ENCODE measurements around the gene ZNF365. TPM values are rescaled to one million over a fixed set of nuclear protein-coding genes. Genes with fewer than 3 reads are reported as not detected.
"Not testable (repeated sequence)": the region's sequence is repeated elsewhere in the genome, so short reads cannot be mapped to it uniquely, and the experiment has no call there.

The ZNF365 gene
- total RNA-seq, 1 donor from 2014 or later, result 6.3 TPM

GRCh38 chr10:62377026-62377415 lies 2.9 kb downstream of the ZNF365 start:
- no peak for DNase-seq (ENCODE audit: low spot score)

- DNase-seq (ENCODE audit: low spot score), result no peak
Measured at GRCh38 chr10:62377966-62378365, 3.8 kb downstream of the ZNF365 start.

DNA sequence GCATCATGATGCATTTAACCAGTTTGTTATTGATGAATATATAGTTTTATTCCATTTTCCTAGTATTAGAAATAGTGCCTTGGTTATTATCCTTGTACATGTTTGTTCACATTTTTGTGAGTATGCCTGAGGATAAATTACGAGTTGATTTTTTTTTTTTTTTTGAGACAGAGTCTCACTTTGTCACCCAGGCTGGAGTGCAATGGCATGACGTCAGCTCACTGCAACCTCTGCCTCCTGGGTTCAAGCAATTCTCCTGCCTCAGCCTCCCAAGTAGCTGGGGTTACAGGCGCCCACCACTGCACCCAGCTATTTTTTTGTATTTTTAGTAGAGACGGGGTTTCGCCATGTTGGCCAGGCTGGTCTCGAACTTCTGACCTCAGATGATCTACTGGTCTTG lies 4.7 kb downstream of the ZNF365 start:
- not testable (repeated sequence) for DNase-seq (ENCODE audit: low spot score)

DNA sequence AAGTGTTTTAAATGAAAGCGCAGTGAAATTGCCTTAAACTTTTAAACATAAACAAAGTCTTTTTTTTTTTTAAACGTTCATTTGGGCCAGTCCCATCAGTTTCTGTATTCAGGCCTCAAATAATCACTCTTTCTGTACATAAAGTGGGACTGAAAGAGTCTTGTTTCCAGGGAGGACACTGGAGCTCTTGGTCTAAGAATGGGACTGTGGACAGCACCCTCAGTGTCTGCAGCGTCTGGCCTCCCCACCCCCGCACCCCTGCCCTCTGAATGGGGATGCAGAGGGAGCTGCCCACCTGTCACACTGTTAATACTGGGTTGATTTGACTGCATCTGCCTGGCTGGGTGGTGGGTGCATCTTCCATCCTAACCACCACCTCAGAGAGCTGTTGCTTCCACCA lies 5.2 kb downstream of the ZNF365 start:
- no peak for DNase-seq (ENCODE audit: low spot score)

GRCh38 chr10:62380016-62380415 lies 5.8 kb downstream of the ZNF365 start:
- DNase-seq (ENCODE audit: low spot score), result no peak

- no peak for DNase-seq (ENCODE audit: low spot score)
Measured at GRCh38 chr10:62381385-62382102, 7.4 kb downstream of the ZNF365 start.

- no peak for DNase-seq (ENCODE audit: low spot score)
Measured at GRCh38 chr10:62382831-62383230, 8.7 kb downstream of the ZNF365 start.

- DNase-seq (ENCODE audit: low spot score), result no peak
Measured at GRCh38 chr10:62384057-62384446, 9.9 kb downstream of the ZNF365 start.

GRCh38 chr10:62384447-62385081 lies 10.4 kb downstream of the ZNF365 start:
- DNase-seq (ENCODE audit: low spot score), result no peak

DNA sequence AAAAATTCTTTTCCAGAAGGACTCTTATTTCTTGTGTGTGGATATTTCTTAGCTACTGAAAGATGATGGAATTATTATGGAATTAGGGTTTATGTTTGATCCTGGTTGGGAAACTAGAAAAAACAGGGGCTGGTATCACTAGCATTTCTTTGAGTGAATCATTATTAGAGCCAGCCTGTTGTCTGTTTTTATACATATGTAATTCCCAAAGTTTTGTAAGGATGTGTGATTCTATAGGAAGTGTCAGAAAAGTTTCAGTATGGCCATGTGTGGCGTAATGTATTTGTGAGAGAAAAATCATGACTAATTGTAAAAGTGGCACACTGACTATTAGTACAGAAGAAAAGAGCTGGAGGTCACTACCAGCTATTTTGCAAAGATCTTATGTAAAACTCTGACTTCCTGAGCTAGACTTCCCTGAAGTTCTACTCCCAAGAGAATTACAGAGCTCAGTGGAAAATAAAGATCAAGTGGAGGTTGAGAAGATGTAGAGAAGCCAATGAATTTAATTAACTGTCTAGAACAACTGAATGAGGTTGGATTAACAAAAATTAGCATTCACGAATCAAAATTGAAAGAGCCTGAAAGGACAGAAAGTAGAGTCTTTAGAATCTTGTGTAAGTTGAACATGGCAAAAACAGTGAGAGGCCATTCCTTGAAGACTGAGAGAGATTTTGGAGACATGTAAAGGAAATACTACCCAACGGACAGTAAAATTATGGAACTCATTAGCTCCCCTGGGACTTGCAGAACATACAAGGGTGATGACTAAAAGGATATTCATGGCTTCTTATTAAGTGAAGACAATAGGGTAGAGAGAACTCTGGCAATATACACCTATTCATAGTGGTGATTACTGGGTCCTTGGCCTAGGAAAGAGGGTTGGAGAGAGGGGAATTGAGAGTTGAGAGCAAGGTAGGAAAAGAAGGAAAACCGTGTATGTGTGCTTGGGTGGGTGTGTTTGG lies 12.5 kb downstream of the ZNF365 start:
- no peak for DNase-seq (ENCODE audit: low spot score)

- no peak for DNase-seq (ENCODE audit: low spot score)
Measured at GRCh38 chr10:62388328-62388727, 14.2 kb downstream of the ZNF365 start.

DNA sequence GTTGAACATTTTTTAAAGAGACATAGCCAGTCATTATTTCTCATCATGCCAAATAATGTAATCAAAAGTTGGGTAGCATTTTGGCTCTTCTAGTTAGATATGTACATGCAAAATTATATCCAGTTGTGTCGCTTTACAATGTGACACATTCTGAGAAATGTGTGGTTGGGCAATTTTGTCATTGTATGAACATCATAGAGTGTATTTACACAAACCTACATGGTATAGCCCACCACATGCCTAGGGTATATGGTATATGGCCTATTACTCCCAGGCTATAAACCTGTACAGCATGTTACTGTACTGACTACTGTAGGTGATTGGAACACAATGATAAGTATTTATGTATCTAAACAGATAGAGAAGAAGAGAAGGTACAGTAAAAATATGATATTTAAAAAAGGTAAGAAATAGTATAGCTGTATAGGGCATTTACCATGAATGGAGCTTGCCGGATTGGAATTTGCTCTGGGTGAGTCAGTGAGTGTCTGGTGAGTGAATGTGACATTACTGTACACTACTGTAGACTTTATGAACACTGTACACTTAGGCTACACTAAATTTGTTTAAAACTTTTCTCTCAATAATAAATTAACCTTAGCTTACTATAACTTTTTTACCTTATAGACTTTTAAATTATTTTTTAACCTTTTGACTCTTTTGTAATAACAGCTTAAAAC lies 16.5 kb downstream of the ZNF365 start:
- DNase-seq (ENCODE audit: low spot score), result no peak

DNA sequence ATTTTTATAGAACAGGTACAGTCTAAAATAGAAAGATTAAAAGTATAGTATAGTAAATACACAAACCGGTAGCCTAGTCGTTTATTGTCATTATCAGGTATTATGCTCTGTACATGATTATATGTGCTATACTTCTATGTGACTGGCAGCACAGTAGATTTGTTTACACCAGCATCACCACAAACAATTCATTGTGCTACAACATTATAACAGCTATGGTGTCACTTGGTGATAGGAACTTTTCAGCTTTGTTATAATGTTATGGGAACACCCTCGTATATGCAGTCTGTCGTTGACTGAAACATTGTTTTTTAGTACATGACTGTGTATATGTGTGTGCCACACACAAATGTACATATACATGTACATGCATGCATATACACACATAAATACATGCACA lies 19.1 kb downstream of the ZNF365 start:
- no peak for DNase-seq (ENCODE audit: low spot score)

DNA sequence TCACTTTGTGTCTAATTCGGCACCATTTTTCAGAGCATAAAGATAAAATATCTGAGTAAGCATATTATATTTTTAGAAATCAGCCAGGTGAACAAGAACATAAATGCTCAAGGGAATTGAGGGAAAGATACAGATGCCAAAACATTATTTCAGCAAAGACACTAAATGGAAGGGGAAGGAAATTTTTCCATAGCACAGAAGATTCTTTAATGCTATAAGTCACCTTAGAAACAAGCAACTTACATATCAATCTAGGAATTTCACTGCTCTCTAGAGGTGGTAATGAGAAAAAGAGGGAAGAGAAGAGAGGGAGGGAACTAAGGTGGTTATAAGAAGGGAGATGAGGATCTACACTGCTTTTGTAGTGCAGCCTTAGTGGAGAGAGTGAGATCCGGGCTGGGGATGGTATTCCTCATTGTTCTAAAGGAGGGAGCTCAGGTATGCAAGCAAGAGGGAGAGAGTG lies 20.4 kb downstream of the ZNF365 start:
- DNase-seq (ENCODE audit: low spot score), result no peak

DNA sequence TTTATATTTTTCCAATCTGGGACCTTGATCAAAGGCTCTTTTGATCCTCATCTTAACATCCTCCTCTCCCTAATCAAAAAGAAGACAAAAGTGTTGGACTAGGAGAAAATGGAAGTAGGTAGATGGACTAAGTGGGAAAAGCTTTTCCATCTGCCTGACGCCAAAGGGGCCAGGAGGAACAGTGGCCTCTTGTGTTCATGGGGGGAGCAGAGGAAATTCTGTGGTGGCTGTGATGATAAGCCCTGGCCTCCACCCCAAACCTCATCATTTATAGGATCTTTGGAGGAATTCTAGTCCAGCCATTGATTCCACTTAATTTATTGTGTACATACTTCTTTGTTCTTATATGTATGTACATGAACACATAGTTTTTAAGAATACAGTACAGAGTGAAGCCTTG lies 21.7 kb downstream of the ZNF365 start:
- DNase-seq (ENCODE audit: low spot score), result no peak

- DNase-seq (ENCODE audit: low spot score), result no peak
Measured at GRCh38 chr10:62396864-62397263, 22.7 kb downstream of the ZNF365 start.

- DNase-seq (ENCODE audit: low spot score), result no peak
Measured at GRCh38 chr10:62399211-62399610, 25.0 kb downstream of the ZNF365 start.

- DNase-seq (ENCODE audit: low spot score), result no peak
Measured at GRCh38 chr10:62402508-62402907, 28.3 kb downstream of the ZNF365 start.

DNA sequence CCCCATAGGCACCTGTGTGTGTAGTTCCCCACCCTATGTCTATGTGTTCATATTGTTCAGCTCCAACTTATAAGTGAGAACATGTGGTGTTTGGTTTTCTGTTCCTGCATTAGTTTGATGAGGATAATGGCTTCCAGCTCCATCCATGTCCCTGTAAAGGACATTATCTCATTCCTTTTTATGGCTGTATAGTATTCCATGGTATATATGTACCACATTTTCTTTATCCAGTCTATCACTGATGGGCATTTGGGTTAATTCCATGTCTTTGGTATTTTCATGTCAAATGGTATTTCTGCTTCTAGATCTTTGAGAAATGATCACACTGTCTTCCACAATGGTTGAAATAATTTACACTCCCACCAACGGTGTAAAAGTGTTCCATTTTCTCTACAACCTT lies 36.4 kb downstream of the ZNF365 start:
- not testable (repeated sequence) for DNase-seq (ENCODE audit: low spot score)

DNA sequence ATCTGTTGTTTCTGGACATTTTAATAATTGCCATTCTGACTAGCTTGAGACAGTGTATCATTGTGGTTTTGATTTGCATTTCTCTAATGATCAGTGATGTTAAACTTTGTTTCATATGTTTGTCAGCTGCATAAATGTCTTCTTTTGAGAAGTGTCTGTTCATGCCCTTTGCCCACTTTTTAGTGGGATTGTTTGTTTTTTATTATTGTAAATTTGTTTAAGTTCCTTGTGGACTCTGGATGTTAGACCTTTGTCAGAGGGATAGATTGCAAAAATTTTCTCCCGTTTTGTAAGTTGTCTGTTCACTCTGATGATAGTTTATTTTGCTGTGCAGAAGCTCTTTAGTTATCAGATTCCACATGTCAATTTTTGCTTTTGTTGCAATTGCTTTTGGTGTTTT lies 36.8 kb downstream of the ZNF365 start:
- DNase-seq (ENCODE audit: low spot score), result not testable (repeated sequence)

GRCh38 chr10:62413048-62413447 lies 38.9 kb downstream of the ZNF365 start:
- DNase-seq (ENCODE audit: low spot score), result no peak

GRCh38 chr10:62413652-62414051 lies 39.5 kb downstream of the ZNF365 start:
- DNase-seq (ENCODE audit: low spot score), result no peak
